ENCODE results near the gene KIAA1549.
A peak's percentile ranks its signal among the peaks of the same experiment; 100 is the strongest.
"Not testable (repeated sequence)": the region's sequence is repeated elsewhere in the genome, so short reads cannot be mapped to it uniquely, and the experiment has no call there.

KIAA1549 gene

GRCh38 chr7:138981332-138982203 is at the start of gene KIAA1549:
Gene KIAA1549 (minus strand): TSS chr7:138981389. CDS start chr7:138981269, 120 bp downstream.
- DNase-seq (ENCODE audit: low spot score): peak; percentile 91

DNA sequence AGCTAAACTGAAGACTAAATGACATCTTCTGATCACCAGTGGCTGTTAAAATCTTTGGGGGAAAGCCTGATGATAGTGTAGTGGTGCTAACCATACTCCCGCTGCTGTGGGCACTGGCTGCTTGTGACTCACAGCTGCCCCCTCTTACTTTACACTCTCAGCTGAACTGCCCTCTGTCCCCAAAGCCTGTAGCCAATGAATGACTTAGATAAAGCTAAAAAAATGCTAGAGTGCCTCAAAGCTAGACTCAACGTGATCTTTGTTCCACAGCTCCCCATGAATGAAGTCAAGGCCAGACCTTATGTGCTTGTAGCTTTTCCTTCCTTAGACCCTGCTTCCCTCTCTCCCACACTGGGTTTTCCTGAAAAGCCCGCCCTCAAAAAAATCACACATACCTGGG is 48.2 kb upstream of the KIAA1549 start:
- no peak for DNase-seq (ENCODE audit: low spot score)

- no peak for DNase-seq (ENCODE audit: low spot score)
Observed at GRCh38 chr7:139026551-139026950, 45.4 kb upstream of the KIAA1549 start.

- not testable (repeated sequence) for DNase-seq (ENCODE audit: low spot score)
Observed at GRCh38 chr7:139025861-139026260, 44.7 kb upstream of the KIAA1549 start.

DNA sequence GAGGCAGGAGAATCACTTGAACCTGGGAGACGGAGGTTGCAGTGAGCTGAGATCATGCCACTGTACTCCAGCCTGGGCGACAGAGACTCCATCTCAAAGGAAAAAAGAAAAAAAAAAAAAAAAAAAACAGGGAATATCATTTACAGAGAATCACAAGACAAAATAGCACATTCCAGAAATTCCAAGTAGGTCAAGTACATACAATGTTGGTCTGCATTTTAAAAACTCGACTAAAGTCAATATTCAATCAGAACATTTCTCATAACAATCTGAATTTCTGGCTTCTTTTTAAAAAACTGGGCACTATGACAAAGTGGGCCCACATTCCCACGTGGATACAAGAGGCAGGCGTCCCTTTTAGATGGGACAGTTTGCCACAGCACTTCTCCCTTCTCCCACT is 41.9 kb upstream of the KIAA1549 start:
- no peak for DNase-seq (ENCODE audit: low spot score)

DNA sequence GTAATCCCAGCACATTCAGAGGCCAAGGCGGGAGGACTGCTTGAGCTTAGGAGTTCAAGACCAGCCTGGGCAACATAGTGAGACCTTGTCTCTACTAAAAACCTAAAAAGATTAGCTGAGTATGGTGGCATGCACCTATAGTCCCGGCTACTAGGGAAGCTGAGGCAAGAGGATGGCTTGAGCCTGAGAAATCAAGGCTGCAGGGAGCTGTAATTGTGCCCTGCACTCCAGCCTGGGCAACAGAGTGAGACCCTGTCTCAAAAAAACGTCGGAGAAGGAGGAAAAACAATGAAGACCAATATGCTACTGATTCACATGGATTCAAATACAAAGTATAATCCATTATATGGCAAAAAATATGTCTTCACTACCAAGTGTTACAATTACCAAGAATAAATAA is 41.1 kb upstream of the KIAA1549 start:
- DNase-seq (ENCODE audit: low spot score): no peak

- no peak for DNase-seq (ENCODE audit: low spot score)
Observed at GRCh38 chr7:139018910-139019309, 37.7 kb upstream of the KIAA1549 start.

- DNase-seq (ENCODE audit: low spot score): peak; percentile 70
Observed at GRCh38 chr7:139016931-139017511, 35.8 kb upstream of the KIAA1549 start.

GRCh38 chr7:139011373-139011772 is 30.2 kb upstream of the KIAA1549 start:
- no peak for DNase-seq (ENCODE audit: low spot score)

- DNase-seq (ENCODE audit: low spot score): no peak
Observed at GRCh38 chr7:139004321-139005090, 23.3 kb upstream of the KIAA1549 start.

GRCh38 chr7:138999414-138999813 is 18.2 kb upstream of the KIAA1549 start:
- no peak for DNase-seq (ENCODE audit: low spot score)

GRCh38 chr7:138992052-138992531 is 10.9 kb upstream of the KIAA1549 start:
- DNase-seq (ENCODE audit: low spot score): no peak

- DNase-seq (ENCODE audit: low spot score): no peak
Observed at GRCh38 chr7:138987686-138988085, 6.5 kb upstream of the KIAA1549 start.

- no peak for DNase-seq (ENCODE audit: low spot score)
Observed at GRCh38 chr7:138982204-138982623, 1.0 kb upstream of the KIAA1549 start.

- no peak for DNase-seq (ENCODE audit: low spot score)
Observed at GRCh38 chr7:138980563-138981291, 462 bp downstream of the KIAA1549 start.

GRCh38 chr7:138979988-138980562 is 1.1 kb downstream of the KIAA1549 start:
- no peak for DNase-seq (ENCODE audit: low spot score)

GRCh38 chr7:138979226-138979979 is 1.8 kb downstream of the KIAA1549 start:
- no peak for DNase-seq (ENCODE audit: low spot score)

GRCh38 chr7:138978541-138979184 is 2.5 kb downstream of the KIAA1549 start:
- peak; percentile 38 for DNase-seq (ENCODE audit: low spot score)

DNA sequence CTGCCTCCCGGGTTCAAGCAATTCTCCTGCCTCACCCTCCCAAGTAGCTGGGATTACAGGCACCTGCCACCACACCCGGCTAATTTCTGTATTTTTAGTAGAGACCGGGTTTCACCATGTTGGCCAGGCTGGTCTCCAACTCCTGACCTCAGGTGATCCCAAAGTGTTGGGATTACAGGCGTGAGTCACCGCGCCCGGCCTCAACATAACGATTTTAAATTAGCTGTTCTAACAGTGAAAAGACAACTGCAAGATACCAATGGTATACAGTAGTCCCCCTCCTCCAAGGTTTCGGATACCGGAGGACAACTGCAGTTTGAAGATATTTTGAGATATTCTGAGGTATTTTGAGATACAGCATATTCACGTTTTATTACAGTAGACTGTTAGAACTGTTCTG is 5.0 kb downstream of the KIAA1549 start:
- not testable (repeated sequence) for DNase-seq (ENCODE audit: low spot score)
